Psoas muscle (tissue), 8 donors: ENCODE data around the gene METTL13. TPM values are rescaled to one million over a fixed set of nuclear protein-coding genes. Genes with fewer than 3 reads are reported as not detected.

Experiments
- ATAC-seq, 4 donors: fragments of 200-7000 bp; cut with Tn5 transposase; one replicate each; pipeline ENCODE4 v1.9.1; 2020; ENCODE audit warnings: moderate library complexity in 3 of 4, mild to moderate bottlenecking in 2 of 4
- DNase-seq, 2 donors: peaks; one replicate each; pipeline ENCODE4 v3.0.0-alpha.2; 2020
- H3K27ac ChIP-seq: fragments of 200-600 bp; one replicate; pipeline ENCODE4 v1.8.0; 2022
- H3K27me3 ChIP-seq, 3 donors: fragments of 200-600 bp in 1 of 3; one replicate each; pipeline versions ENCODE4 v1.6.1 to v1.8.0; 2013 to 2022; ENCODE audit warnings: low read length in 2 of 3, mild to moderate bottlenecking in 2 of 3, moderate library complexity in 1 of 3; ENCODE audit not compliant: insufficient read depth in 3 of 3
- H3K36me3 ChIP-seq, 2 donors: fragments of 200-600 bp in 1 of 2; one replicate each; pipeline versions ENCODE4 v1.6.1 to v1.8.0; 2013 to 2022; ENCODE audit warnings: low read depth in 1 of 2, mild to moderate bottlenecking in 1 of 2, moderate library complexity in 1 of 2; ENCODE audit not compliant: insufficient read depth in 1 of 2
- H3K4me1 ChIP-seq: fragments of 200-600 bp; one replicate; pipeline ENCODE4 v1.8.0; 2022
- H3K4me3 ChIP-seq: fragments of 200-600 bp; one replicate; pipeline ENCODE4 v1.8.0; 2022; ENCODE audit warnings: mild to moderate bottlenecking
- H3K9me3 ChIP-seq: fragments of 200-600 bp; one replicate; pipeline ENCODE4 v1.8.0; 2022
- CTCF ChIP-seq: fragments of 200-600 bp; IDR thresholded peaks from one replicate; pipeline ENCODE4 v1.8.0; 2022; ENCODE audit warnings: antibody characterized with exemption
- WGBS, 3 donors: extraction: QIAGEN DNeasy Blood & Tissue Kit; methylation state at CpG; one replicate each; pipeline versions ENCODE4 v1.1.6 to v1.1.7; 2013; 5-methylcytosine and 5-hydroxymethylcytosine counted together
- intact Hi-C, 2 donors: fragments of 100-400 bp; cut with DNase I; formaldehyde crosslinking; loops; one replicate each; pipeline versions ENCODE4 v1.11.0 to v1.14.2; 2022
- polyA plus RNA-seq, 3 donors: library from polyadenylated mRNA; stranded (reverse); fragments of 200-250 nt; gene quantifications; one replicate each; pipeline ENCODE4 v1.2.3, GENCODE V29; 2013
- total RNA-seq, 4 donors: library from RNA; stranded (reverse); fragmentation: NEBNext Ultra II Directional in 2 of 4; extraction: Animal tissue kit (Norgen Biotek cat#: 25700) in 2 of 4; gene quantifications; one replicate each; pipeline versions ENCODE4 v1.2.1 to v1.2.4, GENCODE V29; 2021 to 2023
- donor health status: healthy with polysubstance abuse.
- donor health status: DM: no; HTN: no; CAD: no; lungs with moderate emphysema.
- donor health status: Bipolar disorder and iron deficiency.
- donor health status: healthy.
- donor health status: DM: yes; HTN: yes; CAD: no.
- donor health status: DM: no; HTN: no; CAD: no.
- donor health status: DM: no; HTN: no; CAD: no.
- donor health status: DM: yes; HTN: yes; CAD: no.

METTL13 gene
- total and polyA plus RNA-seq, 7 donors, result 15.0 to 66.4 (median 23.9) TPM

GRCh38 chr1:171800342-171800741 is 18.9 kb downstream of the METTL13 start:
- ATAC-seq (no peak), DNase-seq (no peak)
- intact Hi-C loops, result loop anchor here in 1 of 2 donors (2.0 to 5.0 kb wide), 2 partner anchors 42 to 184 kb away; partner anchors contain the start of gene DNM3

DNA sequence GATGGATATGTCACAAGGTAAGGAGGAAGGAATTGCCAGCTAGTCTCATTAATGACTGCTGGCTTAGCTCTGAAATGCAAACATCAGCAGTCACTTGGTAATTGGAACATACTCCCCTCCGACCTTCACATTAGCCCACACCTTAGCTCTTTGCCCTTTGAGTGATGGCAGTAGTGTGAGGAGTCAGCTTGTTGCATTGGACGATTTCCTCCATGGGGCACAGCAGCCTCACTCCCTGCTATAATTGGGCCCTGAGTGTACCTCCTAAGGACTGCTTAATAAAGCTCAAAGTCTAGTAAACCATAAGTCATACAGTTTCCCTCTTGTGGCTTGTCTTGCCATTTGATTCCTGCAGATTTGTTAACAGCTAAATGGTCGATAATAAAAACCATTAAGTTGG is 19.4 kb downstream of the METTL13 start:
- Histone ChIP-seq H3K9me3 (no peaks in the 10 kb centered on the region), H3K36me3 (peaks cover 8 to 28% of the 10 kb centered on the region in 2 donors), H3K4me3 (no peak overlapping the region), H3K27me3 (no peaks in the 10 kb centered on the region), H3K27ac (no peak overlapping the region), H3K4me1 (no peaks in the 10 kb centered on the region)
- DNase-seq (no peak), ATAC-seq (no peak)
- TF ChIP-seq CTCF, result no peak
- 62 to 65% (median 62%) methylated on average over 3 of the region's 3 CpGs for WGBS, 3 donors
- intact Hi-C loops, result loop anchor here in 1 of 2 donors (2.0 to 5.0 kb wide), 2 partner anchors 41 to 184 kb away; partner anchors contain the start of gene DNM3

More at GRCh38 chr1:171800342-171800741, 18.9 kb downstream of the METTL13 start:
- Histone ChIP-seq H3K36me3 (peaks cover 12 to 33% of the 10 kb centered on the region in 2 donors), H3K27ac (no peak overlapping the region), H3K27me3 (no peaks in the 10 kb centered on the region), H3K4me1 (no peaks in the 10 kb centered on the region), H3K9me3 (no peaks in the 10 kb centered on the region), H3K4me3 (no peak overlapping the region)
- WGBS, 3 donors, result 89 to 97% (median 96%) methylated on average over 3 of the region's 3 CpGs
- no peak for TF ChIP-seq CTCF

DNA sequence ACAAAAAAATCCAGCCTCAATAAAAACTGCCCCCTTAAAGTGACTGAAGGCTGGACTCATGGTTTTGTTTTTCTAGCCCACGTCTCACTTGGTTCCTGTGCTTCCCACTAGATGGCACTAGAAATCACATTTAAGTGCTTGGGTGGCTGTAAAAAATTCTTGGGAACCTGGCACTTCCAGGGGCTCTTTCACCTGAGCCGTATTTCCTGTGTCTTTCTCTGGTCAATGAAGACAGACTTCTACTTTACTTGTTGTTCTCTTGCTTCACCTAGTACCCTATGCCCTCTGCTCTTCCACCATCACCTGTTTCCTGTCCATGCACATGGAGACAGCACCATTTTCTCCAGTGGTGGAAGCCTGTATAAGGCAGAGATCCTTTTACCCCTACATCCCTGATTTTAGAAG is 20.0 kb downstream of the METTL13 start:
- DNase-seq (no peak), ATAC-seq (peak; percentile 51 to 80 (median 66))
- Histone ChIP-seq H3K9me3 (no peaks in the 10 kb centered on the region), H3K4me1 (no peaks in the 10 kb centered on the region), H3K4me3 (no peak overlapping the region), H3K36me3 (peaks cover 5 to 21% of the 10 kb centered on the region in 2 donors), H3K27ac (no peak overlapping the region), H3K27me3 (no peaks in the 10 kb centered on the region)
- WGBS, 3 donors, result 0 to 2% (median 0%) methylated on average over 2 of the region's 2 CpGs
- intact Hi-C loops, result loop anchor here in 1 of 2 donors (2.0 to 5.0 kb wide), 2 partner anchors 41 to 183 kb away; partner anchors contain the start of gene DNM3
- peak; percentile 71 for TF ChIP-seq CTCF

- H3K27me3 ChIP-seq, result no peaks in the 10 kb centered on the region
- H3K4me3 ChIP-seq, result no peak overlapping the region
- no peak for ATAC-seq
- no peak for TF ChIP-seq CTCF
- H3K36me3 ChIP-seq, result peaks cover 2 to 14% of the 10 kb centered on the region in 2 donors
- WGBS, 3 donors, result 95 to 98% (median 97%) methylated on average over 3 of the region's 3 CpGs
- H3K9me3 ChIP-seq, result no peaks in the 10 kb centered on the region
- intact Hi-C loops, result loop anchor here (2.0 to 5.0 kb wide), 2 partner anchors 40 to 183 kb away; partner anchors contain the start of gene DNM3 (in 1 of the 2)
- H3K27ac ChIP-seq, result no peak overlapping the region
- H3K4me1 ChIP-seq, result no peaks in the 10 kb centered on the region
- no peak for DNase-seq
These were observed 20.7 kb downstream of the METTL13 start for GRCh38 chr1:171802207-171802606.

GRCh38 chr1:171803045-171803444 is 21.6 kb downstream of the METTL13 start:
- no peak overlapping the region for H3K4me3 ChIP-seq
- H3K27ac ChIP-seq, result no peak overlapping the region
- no peaks in the 10 kb centered on the region for H3K27me3 ChIP-seq
- peaks cover 0 to 6% of the 10 kb centered on the region in 2 donors for H3K36me3 ChIP-seq
- WGBS, 3 donors, result 57 to 67% (median 66%) methylated on average over 2 of the region's 2 CpGs
- no peaks in the 10 kb centered on the region for H3K4me1 ChIP-seq
- no peak for ATAC-seq
- H3K9me3 ChIP-seq, result no peaks in the 10 kb centered on the region
- intact Hi-C loops, result loop anchor here (2.0 to 5.0 kb wide), 2 partner anchors 39 to 182 kb away; partner anchors contain the start of gene DNM3 (in 1 of the 2)
- TF ChIP-seq CTCF, result no peak
- no peak for DNase-seq
